GM21515 (cell line): ENCODE measurements around the gene SH3RF2.

Source experiments
- ATAC-seq: cut with Tn5 transposase; IDR thresholded peaks from one replicate; pipeline ENCODE4 v1.9.1; 2021; ENCODE audit not compliant: unreplicated experiment

The SH3RF2 gene

DNA sequence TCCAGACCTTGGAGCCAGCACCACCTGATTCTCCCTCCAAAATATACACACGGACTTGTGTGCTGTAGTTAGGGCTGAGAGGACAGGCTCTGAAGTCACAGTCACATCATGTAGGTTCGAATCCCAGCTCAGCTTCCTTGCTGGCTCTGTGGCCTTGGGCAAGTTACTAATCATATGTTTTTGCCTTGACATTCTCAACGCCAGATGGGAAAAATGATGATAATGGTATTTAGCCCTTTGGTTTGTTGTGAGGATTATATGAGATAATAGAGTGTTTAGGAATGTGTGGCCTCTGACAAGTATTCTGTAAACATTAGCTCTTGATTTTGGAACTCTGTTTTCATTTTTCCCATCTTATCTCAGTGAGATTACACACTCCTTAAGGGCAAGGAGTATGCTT, 96.5 kb downstream of the SH3RF2 start:
- ATAC-seq, result no peak

- ATAC-seq, result no peak
Observed at GRCh38 chr5:146034127-146034526, 97.7 kb downstream of the SH3RF2 start.

DNA sequence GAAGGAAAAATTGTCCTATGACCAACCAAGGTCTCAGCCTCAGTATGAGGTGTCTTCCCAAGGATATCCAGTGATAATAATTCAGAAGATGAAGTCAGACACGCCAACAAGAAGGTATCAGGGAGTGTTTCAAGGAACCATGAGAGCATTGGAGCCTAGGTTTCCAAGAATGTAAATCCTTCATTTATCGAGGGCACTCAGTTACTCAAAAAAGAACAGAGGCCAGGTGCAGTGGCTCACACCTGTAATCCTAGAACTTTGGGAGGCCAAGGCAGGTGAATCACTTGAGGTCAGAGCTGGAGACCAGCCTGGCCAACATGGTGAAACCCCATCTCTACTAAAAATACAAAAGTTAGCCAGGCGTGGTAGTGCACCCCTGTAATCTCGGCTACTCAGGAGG, 98.2 kb downstream of the SH3RF2 start:
- ATAC-seq, result no peak

GRCh38 chr5:146039420-146039819, 103.0 kb downstream of the SH3RF2 start:
- no peak for ATAC-seq

- ATAC-seq, result no peak
Observed at GRCh38 chr5:146040527-146040926, 104.1 kb downstream of the SH3RF2 start.

DNA sequence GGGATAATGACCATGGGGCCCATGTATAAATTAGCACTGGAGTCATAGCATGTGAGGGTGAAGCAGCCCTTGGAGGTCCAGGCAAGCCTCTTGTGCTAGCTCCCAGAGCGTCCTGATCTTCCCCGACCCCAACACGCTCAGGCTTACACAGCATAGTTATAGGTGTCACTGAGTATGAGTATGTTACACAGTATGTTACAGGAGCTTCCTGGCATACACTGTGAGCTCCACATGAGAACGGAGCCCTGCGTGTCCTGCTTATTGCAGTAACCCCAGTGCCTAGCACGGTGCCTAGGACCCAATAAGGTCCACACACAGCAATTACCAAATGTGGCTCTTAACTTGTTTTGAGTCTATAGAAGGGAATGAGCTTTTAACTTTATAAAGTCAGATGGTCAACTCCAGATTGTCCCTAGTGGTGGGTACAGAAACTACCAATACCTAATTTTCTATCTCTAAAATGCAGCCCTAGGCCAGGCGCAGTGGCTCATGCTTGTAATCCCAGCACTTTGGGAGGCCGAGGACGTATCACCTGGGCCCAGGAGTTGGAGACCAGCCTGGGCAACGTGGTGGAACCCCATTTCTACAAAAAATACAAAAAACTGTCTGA, 104.9 kb downstream of the SH3RF2 start:
- ATAC-seq, result peak; percentile 79

DNA sequence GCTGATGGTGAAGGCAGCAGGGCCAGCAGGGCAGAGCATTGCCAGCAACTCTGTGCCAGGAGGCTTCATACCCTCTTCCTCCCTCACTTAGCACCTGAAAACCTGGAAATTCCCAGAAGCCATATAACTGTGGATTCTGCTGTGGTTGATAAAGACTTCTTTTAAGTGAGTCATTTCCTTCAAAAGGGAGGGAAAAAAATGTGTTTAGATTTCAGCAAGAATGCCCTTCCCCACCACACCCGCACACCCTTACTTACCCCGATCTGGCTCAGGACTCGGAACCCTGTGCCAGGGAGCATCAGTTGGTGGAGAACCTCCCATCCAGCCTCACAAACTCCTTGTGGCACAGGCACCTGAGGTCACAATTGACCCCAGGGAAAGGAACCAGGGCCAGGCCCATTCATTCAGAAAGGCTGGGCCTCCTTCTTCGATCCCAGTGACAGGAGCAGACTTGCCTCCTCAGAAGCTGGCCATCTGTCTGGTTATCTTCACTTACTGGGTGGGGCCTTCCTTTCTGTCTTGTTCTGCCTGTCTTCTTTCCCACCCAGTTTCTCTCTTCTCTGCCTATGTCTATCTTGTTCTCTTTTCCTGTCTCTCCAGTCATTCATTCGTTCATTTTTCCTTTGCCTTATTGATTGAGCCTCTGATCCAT, 106.4 kb downstream of the SH3RF2 start:
- no peak for ATAC-seq

DNA sequence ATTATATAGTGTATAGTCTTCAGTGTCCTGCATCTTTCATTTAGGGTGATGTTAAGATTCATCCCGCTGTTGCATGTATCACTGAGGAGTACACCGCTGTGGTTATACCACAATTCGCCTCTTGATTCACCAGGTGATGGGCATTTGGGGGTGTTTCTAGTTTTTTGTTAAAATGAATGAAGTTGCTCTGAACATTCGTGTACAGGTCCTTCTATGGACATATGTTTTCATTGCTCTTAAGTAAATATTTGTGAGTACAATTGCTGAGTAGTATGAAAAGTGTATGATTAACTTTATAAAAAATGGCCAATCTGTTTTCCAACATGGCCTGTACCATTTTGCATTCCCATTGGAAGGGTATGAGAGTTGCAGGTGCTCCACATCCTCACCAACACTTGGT, 107.3 kb downstream of the SH3RF2 start:
- ATAC-seq, result no peak

- no peak for ATAC-seq
Observed at GRCh38 chr5:146047396-146047795, 111.0 kb downstream of the SH3RF2 start.

DNA sequence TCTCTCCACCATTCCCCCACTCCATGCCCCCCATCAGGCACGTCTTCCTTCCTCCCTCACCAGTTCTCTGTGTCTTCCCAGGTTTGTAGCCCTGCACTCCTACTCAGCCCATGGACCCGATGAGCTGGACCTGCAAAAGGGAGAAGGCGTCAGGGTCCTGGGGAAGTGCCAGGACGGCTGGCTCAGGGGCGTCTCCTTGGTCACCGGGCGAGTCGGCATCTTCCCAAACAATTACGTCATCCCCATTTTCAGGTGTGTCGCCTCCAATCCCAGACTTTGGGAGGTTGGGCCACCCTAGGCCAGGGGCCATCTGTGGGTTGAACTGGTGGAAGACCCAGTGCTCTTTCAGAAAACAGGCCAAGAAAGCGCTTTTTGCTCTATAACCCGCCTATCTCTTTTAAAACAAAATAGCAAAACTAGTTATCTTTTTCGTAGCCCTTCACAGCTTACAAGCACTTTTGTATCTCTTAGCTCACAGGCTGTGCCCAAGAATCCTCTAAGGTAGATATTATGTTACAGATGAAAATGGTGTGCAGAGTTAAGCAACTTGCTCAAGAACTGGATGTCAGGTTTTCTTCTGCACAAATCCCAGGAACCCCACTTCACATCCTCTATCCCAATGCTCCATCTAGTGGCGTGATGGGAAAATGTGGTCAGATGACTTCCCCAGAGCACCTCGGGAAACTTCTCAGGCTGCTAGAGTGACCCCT, 112.8 kb downstream of the SH3RF2 start:
- no peak for ATAC-seq

DNA sequence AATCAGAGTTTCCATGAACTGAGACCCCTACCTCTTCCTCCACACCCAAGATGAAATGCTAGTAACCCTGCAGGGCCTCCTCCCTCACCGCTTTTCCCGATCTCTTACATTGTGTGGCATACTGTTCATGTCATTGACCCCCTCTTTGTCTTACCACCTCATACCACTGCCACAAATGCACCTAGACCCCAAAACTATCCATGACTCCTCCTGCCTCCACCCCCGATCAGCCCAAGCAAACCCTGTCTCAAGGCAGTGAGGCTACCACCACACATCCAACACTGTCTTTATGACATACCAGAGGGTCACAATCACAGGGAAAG, 113.3 kb downstream of the SH3RF2 start:
- ATAC-seq, result no peak

DNA sequence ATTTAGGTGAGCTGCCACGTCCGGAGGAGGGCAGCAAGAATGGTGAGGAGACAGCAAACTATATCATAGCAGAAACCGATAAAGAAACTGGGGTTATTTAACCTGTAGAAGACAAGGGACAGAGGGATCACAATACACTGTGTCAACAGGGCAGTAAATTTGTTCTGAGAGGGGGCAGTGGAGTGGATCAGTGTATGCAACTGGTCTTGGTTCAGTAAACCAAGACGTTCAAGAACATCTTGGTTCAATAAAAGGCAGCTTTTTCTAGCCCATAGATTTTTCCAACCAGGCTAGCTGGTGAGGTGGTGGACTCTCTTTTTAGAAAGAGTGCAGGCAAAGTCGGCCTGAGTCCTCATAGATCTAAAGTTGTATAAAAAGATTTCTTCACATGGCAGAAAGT, 113.7 kb downstream of the SH3RF2 start:
- no peak for ATAC-seq

GRCh38 chr5:146051678-146052077, 115.3 kb downstream of the SH3RF2 start:
- ATAC-seq, result no peak

GRCh38 chr5:146052780-146053179, 116.4 kb downstream of the SH3RF2 start:
- no peak for ATAC-seq

DNA sequence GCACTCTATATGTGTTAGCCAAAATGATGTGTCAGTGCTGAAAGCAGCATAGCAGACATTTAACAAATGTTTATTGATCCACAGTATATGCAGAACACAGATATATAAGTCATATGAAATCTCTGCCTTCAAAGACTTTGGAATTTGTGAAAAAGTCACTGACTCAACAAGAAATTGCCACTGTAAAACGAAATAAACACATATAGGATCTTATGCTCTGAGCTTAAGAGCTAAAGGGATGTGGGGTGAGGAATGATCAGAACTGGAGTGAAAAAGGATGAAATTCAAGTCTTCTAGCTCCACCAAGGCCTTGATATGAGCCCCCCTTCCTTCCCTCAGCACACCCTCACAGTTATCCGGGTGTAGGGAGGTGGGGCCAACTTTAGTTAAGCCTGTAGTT, 119.1 kb downstream of the SH3RF2 start:
- no peak for ATAC-seq

- no peak for ATAC-seq
Observed at GRCh38 chr5:146059460-146060220, 123.3 kb downstream of the SH3RF2 start.

DNA sequence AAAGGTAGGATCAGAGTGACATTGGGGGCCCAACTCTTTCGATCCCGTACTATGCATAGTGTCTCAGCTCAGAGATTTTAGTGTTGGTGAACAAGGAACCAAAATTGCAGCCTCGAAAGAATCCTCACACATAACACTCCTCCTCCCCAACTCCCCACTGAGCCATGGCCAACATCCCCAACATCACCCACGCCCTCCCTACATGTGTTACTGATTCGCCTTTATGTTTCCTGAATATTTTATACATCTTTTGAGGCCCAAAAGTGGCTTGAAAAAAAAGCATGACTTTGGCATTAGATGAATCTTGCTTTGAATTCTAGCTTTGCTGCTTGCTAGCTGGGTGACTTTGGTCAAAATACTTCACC, 123.8 kb downstream of the SH3RF2 start:
- no peak for ATAC-seq

- ATAC-seq, result no peak
Observed at GRCh38 chr5:146066968-146067367, 130.6 kb downstream of the SH3RF2 start.

DNA sequence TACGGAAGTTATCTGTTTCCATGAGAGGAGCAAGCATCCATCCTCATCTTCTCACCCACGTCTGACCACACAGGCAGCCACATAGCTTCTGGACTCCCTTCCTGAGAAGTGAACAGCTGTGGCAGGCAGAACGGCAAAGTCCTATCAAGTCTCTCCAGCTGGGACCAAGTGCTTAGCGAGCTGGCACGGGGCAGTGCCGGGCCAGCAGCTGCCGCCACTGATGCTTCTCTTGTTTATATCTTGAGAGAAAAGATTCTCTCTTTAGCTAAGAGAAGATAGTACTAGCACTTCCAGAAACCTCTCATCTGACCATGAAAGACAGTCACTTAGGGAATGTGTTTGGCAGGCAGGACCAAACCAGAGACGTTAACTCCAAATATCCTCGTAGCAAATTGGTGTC, 131.8 kb downstream of the SH3RF2 start:
- ATAC-seq, result no peak

- peak; percentile 45 for ATAC-seq
Observed at GRCh38 chr5:146068977-146069779, 132.8 kb downstream of the SH3RF2 start.

DNA sequence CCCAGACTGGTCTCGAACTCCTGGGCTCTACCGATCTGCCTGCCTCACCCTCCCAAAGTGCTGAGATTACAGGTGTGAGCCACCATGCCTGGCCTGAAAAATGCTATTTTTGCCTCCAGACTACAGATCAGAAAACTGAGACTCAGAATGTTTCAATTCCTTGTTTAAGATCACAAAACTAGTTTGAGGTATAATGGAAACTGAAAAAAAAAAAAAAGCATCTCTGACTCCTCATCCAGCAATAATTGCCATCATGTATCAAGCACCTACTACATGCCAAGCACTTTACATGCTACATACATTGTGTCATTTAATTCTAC, 133.4 kb downstream of the SH3RF2 start:
- peak; percentile 67 for ATAC-seq
